ENCODE data around the gene DSCAM.

GRCh38 chr21:40053007-40053406 is 794.0 kb downstream of the DSCAM start:
- no peak for TF ChIP-seq CTCF (IDR thresholded peaks at IDR 0.05)
- no peak for TF ChIP-seq POLR2A (IDR thresholded peaks at IDR 0.05)
